ENCODE data around the gene FAF1.

DNA sequence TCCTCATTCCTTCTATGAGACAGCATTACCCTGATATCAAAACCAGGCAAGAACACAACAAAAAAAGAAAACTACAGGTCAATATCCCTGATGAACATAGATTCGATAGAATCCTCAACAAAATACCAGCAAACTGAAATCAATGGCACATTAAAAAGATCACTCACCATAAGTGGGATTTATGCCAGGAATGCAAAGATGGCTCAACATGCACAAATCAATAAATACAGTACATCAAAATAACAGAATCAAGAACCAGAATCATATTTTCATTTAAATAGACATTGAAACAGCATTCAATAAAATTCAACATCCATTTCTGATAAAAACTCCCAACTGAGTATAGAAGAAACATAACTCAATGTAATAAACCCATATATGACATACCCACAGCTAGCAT lies 36.5 kb downstream of the FAF1 start:
- TF ChIP-seq CREB1 (IDR thresholded peaks at IDR 0.05; ENCODE audit: low read depth) (no peak), TAF1 (IDR thresholded peaks at IDR 0.05; ENCODE audit: low read depth) (no peak), RAD21 (IDR thresholded peaks at IDR 0.05; ENCODE audit: low read depth) (no peak), YY1 (IDR thresholded peaks at IDR 0.05; ENCODE audit: low read depth) (no peak)
